OCI-LY1 (cell line): Measurements from ENCODE around the gene TGFB2.

Source experiments
- H2AFZ ChIP-seq: fragments of 200-600 bp; sonication (generic), shearing (Covaris generic); 2 replicates; pipeline ENCODE4 v1.6.0; 2014; ENCODE audit warnings: antibody characterized with exemption, mild to moderate bottlenecking, low read length
- H3F3A ChIP-seq: fragments of 200-600 bp; sonication (generic), shearing (Covaris generic); 2 replicates; pipeline ENCODE4 v1.6.0; 2014; ENCODE audit warnings: mild to moderate bottlenecking, antibody characterized with exemption, low read length, moderate library complexity; ENCODE audit not compliant: insufficient read depth
- H3K27ac ChIP-seq: fragments of 200-600 bp; sonication (generic); 2 replicates; pipeline ENCODE4 v1.5.1; 2014; ENCODE audit warnings: low read length, mixed run types, mild to moderate bottlenecking, low read depth; ENCODE audit not compliant: poor library complexity, severe bottlenecking
- H3K27me3 ChIP-seq: fragments of 200-600 bp; sonication (generic); 2 replicates; pipeline ENCODE4 v1.6.0; 2014; ENCODE audit warnings: antibody characterized with exemption, mild to moderate bottlenecking, low read length, moderate library complexity; ENCODE audit not compliant: insufficient read depth
- H3K36me3 ChIP-seq: fragments of 200-600 bp; sonication (generic); 2 replicates; pipeline ENCODE4 v1.6.1; 2014; ENCODE audit warnings: mild to moderate bottlenecking, antibody characterized with exemption, low read length, moderate library complexity, mixed read lengths; ENCODE audit not compliant: insufficient read depth
- H3K4me1 ChIP-seq: fragments of 200-600 bp; sonication (generic); 2 replicates; pipeline ENCODE4 v1.5.1; 2014; ENCODE audit warnings: mild to moderate bottlenecking, low read length, moderate library complexity; ENCODE audit not compliant: insufficient read depth, severe bottlenecking
- H3K4me2 ChIP-seq: fragments of 200-600 bp; sonication (generic), shearing (Covaris generic); 2 replicates; pipeline ENCODE4 v1.6.1; 2014; ENCODE audit warnings: low read length
- H3K4me3 ChIP-seq: fragments of 200-600 bp; sonication (generic); 2 replicates; pipeline ENCODE4 v1.5.1; 2014; ENCODE audit warnings: low read length, low read depth, mild to moderate bottlenecking, mixed read lengths; ENCODE audit not compliant: poor library complexity, severe bottlenecking
- H3K79me2 ChIP-seq: fragments of 200-600 bp; shearing (Covaris generic); 2 replicates; pipeline ENCODE4 v1.6.1; 2016; ENCODE audit warnings: mixed run types, low read length, mixed read lengths; ENCODE audit not compliant: insufficient read depth
- H3K9ac ChIP-seq: fragments of 200-600 bp; sonication (generic), shearing (Covaris generic); 2 replicates; pipeline ENCODE4 v1.6.1; 2014; ENCODE audit warnings: mild to moderate bottlenecking, low read length, mixed read lengths
- H3K9me2 ChIP-seq: fragments of 200-600 bp; sonication (generic), shearing (Covaris generic); 2 replicates; pipeline ENCODE4 v1.6.1; 2014; ENCODE audit warnings: low read depth, mild to moderate bottlenecking, low read length, mixed read lengths
- H3K9me3 ChIP-seq: fragments of 200-600 bp; shearing (Covaris generic); 2 replicates; pipeline ENCODE4 v1.6.1; 2014; ENCODE audit warnings: low read length, mixed read lengths
- H4K20me1 ChIP-seq: fragments of 200-600 bp; sonication (generic), shearing (Covaris generic); 2 replicates; pipeline ENCODE4 v1.6.0; 2016; ENCODE audit warnings: mild to moderate bottlenecking, low read length; ENCODE audit not compliant: insufficient read depth
- CTCF ChIP-seq: fragments of 200-600 bp; sonication (generic), shearing (Covaris generic); IDR thresholded peaks from 2 replicates; pipeline ENCODE4 v1.5.1; 2017; ENCODE audit warnings: mild to moderate bottlenecking, antibody characterized with exemption, low read length, moderate library complexity, mixed read lengths
- EZH2 ChIP-seq: fragments of 200-600 bp; sonication (generic), shearing (Covaris generic); IDR thresholded peaks from 2 replicates; pipeline ENCODE4 v1.8.0; 2017; ENCODE audit warnings: borderline replicate concordance, mixed run types, mild to moderate bottlenecking, antibody characterized with exemption, low read length, moderate library complexity, mixed read lengths

TGFB2 gene

GRCh38 chr1:218415726-218416125 lies 70.6 kb downstream of the TGFB2 start:
- H3K9me2 ChIP-seq = no peaks in the 10 kb centered on the region
- no peaks in the 10 kb centered on the region for H3K9me3 ChIP-seq
- TF ChIP-seq CTCF (no peak), EZH2 (no peak)
- H4K20me1 ChIP-seq = no peaks in the 10 kb centered on the region
- no peak overlapping the region for H3K4me3 ChIP-seq
- H3K27me3 ChIP-seq = no peaks in the 10 kb centered on the region
- no peak overlapping the region for H3K9ac ChIP-seq
- no peak overlapping the region for H3K27ac ChIP-seq
- no peaks in the 10 kb centered on the region for H3K36me3 ChIP-seq
- no peak overlapping the region for H3K4me2 ChIP-seq
- no peaks in the 10 kb centered on the region for H3K4me1 ChIP-seq
- H2AFZ ChIP-seq = no peak overlapping the region
- H3F3A ChIP-seq = no peaks in the 10 kb centered on the region
- H3K79me2 ChIP-seq = no peaks in the 10 kb centered on the region

GRCh38 chr1:218421531-218421930 lies 76.4 kb downstream of the TGFB2 start:
- Histone ChIP-seq H3K4me1 (no peaks in the 10 kb centered on the region), H3K36me3 (no peaks in the 10 kb centered on the region), H3K9ac (no peak overlapping the region), H3K4me3 (no peak overlapping the region), H4K20me1 (no peaks in the 10 kb centered on the region), H3K9me2 (no peaks in the 10 kb centered on the region), H3K4me2 (no peak overlapping the region), H3K9me3 (no peaks in the 10 kb centered on the region), H3K79me2 (no peaks in the 10 kb centered on the region), H2AFZ (no peak overlapping the region), H3K27ac (no peak overlapping the region), H3F3A (no peaks in the 10 kb centered on the region), H3K27me3 (no peaks in the 10 kb centered on the region)
- TF ChIP-seq CTCF (no peak), EZH2 (no peak)

GRCh38 chr1:218424502-218424901 lies 79.4 kb downstream of the TGFB2 start:
- no peak overlapping the region for H3K4me2 ChIP-seq
- H3F3A ChIP-seq = no peaks in the 10 kb centered on the region
- no peak overlapping the region for H3K4me3 ChIP-seq
- no peak overlapping the region for H3K9ac ChIP-seq
- H3K9me3 ChIP-seq = no peaks in the 10 kb centered on the region
- no peaks in the 10 kb centered on the region for H3K79me2 ChIP-seq
- no peak overlapping the region for H2AFZ ChIP-seq
- no peaks in the 10 kb centered on the region for H3K27me3 ChIP-seq
- no peaks in the 10 kb centered on the region for H3K9me2 ChIP-seq
- no peak overlapping the region for H3K27ac ChIP-seq
- no peaks in the 10 kb centered on the region for H4K20me1 ChIP-seq
- no peaks in the 10 kb centered on the region for H3K36me3 ChIP-seq
- H3K4me1 ChIP-seq = no peaks in the 10 kb centered on the region
- TF ChIP-seq EZH2 = no peak
- TF ChIP-seq CTCF = no peak
